ENCODE data around the gene MAP3K7.
A peak's percentile ranks its signal among the peaks of the same experiment; 100 is the strongest.

Gene MAP3K7

DNA sequence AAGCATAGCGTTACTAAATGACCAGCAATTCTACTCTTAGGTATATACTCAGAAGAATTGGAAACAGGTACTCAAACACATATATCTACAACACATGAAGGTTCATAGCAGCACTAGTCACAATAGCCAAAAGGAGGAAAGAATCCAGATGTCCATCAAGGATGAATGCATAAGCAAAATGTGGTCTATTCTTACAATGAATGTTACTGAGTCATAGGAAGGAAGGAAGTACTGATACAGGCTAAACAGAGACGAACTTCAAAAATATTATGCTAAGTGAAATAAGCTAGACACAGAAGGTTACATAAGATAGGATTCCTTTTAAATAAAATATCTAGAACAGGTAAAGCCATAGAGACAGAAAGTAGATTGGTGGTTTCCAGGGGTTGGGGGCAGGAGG is 93.5 kb downstream of the MAP3K7 start:
- no peak overlapping the region for H3K27ac Mint-ChIP-seq
- no peak overlapping the region for H3K4me3 Mint-ChIP-seq
- DNase-seq (ENCODE audit: low spot score in 2 of 2) = no peak
- no peak for ATAC-seq (ENCODE audit: low read depth)
- no peaks in the 10 kb centered on the region for H3K9me3 Mint-ChIP-seq
- H3K27me3 Mint-ChIP-seq = peaks cover 13% of the 10 kb centered on the region
- H3K4me1 Mint-ChIP-seq = no peaks in the 10 kb centered on the region
- no peaks in the 10 kb centered on the region for H3K36me3 Mint-ChIP-seq

DNA sequence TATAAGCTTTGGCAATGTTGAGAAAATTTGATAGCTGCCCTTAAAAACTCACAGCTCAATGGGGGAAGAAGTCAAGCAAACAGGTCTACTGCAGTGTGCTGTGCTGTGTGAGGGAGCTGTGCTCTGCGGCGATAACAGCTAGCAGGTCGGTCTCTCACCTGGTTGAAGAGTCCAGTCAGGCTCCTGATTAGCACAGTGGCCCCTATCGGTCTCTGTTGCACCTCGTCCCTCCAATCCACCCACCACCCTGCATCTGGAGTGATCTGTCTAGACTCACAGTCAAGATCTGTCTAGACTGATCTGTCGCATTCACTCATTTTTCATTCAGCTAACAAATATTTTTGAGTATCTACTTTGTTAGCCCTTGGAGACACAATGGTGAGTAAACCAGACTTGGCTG is 94.1 kb downstream of the MAP3K7 start:
- Mint-ChIP-seq H3K27me3 (peaks cover 13% of the 10 kb centered on the region), H3K9me3 (no peaks in the 10 kb centered on the region), H3K4me1 (no peaks in the 10 kb centered on the region), H3K36me3 (no peaks in the 10 kb centered on the region), H3K27ac (no peak overlapping the region), H3K4me3 (no peak overlapping the region)
- DNase-seq (ENCODE audit: low spot score in 2 of 2) (no peak), ATAC-seq (ENCODE audit: low read depth) (no peak)

GRCh38 chr6:90492369-90492768 is 94.5 kb downstream of the MAP3K7 start:
- no peak overlapping the region for H3K4me3 Mint-ChIP-seq
- H3K36me3 Mint-ChIP-seq = no peaks in the 10 kb centered on the region
- no peak for ATAC-seq (ENCODE audit: low read depth)
- peaks cover 11% of the 10 kb centered on the region for H3K27me3 Mint-ChIP-seq
- no peak for DNase-seq (ENCODE audit: low spot score in 2 of 2)
- no peak overlapping the region for H3K27ac Mint-ChIP-seq
- no peaks in the 10 kb centered on the region for H3K9me3 Mint-ChIP-seq
- H3K4me1 Mint-ChIP-seq = no peaks in the 10 kb centered on the region

GRCh38 chr6:90490030-90490716 is 96.7 kb downstream of the MAP3K7 start:
- Mint-ChIP-seq H3K4me1 (peaks cover 3% of the 10 kb centered on the region), H3K27me3 (peaks cover 10% of the 10 kb centered on the region), H3K27ac (no peak overlapping the region), H3K4me3 (no peak overlapping the region), H3K9me3 (peaks cover 4% of the 10 kb centered on the region), H3K36me3 (peaks cover 4% of the 10 kb centered on the region)
- ATAC-seq (ENCODE audit: low read depth) = no peak
- DNase-seq (ENCODE audit: low spot score in 2 of 2) = no peak

DNA sequence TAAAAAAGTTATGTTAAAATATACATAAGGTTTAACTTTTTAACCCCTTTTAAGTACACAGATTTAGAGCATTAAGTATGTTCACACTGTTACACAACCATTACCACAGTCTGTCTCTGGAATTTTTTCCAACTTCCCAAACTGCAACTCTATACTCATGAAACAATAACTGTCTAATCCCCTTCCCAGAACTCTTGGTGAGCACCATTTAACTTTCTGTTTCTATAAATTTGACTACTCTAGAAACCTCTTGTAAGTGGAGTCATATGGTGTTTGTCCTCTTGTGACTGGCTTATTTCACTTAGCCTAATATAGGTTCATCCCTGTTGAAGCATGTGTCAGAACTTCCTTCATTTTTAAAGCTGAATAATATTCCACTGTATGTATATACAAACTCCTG is 98.1 kb downstream of the MAP3K7 start:
- no peak for DNase-seq (ENCODE audit: low spot score in 2 of 2)
- Mint-ChIP-seq H3K27ac (no peak overlapping the region), H3K9me3 (peaks cover 4% of the 10 kb centered on the region), H3K27me3 (peaks cover 4% of the 10 kb centered on the region), H3K4me3 (no peak overlapping the region), H3K36me3 (peaks cover 4% of the 10 kb centered on the region), H3K4me1 (peaks cover 3% of the 10 kb centered on the region)
- no peak for ATAC-seq (ENCODE audit: low read depth)

DNA sequence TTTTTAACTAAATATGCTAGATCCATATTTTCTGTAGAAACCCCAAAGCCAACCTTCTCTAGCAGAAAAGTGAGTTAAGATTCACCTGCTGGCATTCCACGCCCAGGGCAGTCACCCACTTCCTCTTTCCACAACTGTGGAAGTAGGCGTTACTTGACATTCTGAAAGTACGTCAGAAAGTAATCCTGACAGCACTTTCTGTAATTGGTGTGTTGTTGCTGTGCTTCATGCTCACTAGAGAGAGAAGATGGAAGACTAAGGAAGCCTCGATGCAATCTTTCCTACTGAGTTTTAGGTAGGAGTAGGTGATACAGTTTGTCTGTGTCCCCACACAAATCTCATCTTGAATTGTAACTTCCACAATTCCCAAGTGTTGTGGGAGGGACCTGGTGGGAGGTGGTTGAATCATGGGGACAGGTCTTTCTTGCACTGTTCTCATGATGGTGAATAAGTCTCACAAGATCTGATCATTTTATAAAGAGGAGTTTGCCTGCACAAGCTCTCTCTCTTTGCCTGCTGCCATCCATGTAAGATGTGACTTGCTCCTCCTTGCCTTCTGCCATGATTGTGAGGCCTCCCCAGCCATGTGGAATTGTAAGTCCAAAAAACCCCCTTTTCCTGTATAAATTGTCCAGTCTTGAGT is 101.1 kb downstream of the MAP3K7 start:
- H3K9me3 Mint-ChIP-seq = peaks cover 4% of the 10 kb centered on the region
- H3K36me3 Mint-ChIP-seq = peaks cover 4% of the 10 kb centered on the region
- peak; percentile 99 for ATAC-seq (ENCODE audit: low read depth)
- H3K27ac Mint-ChIP-seq = peak overlapping the region; percentile 63
- peaks cover 3% of the 10 kb centered on the region for H3K4me1 Mint-ChIP-seq
- DNase-seq (ENCODE audit: low spot score in 2 of 2) = peak in 1 of 2 donors; percentile 34
- H3K4me3 Mint-ChIP-seq = no peak overlapping the region
- H3K27me3 Mint-ChIP-seq = peaks cover 1% of the 10 kb centered on the region

GRCh38 chr6:90484903-90485302 is 102.0 kb downstream of the MAP3K7 start:
- Mint-ChIP-seq H3K36me3 (peaks cover 4% of the 10 kb centered on the region), H3K27ac (no peak overlapping the region), H3K4me3 (no peak overlapping the region), H3K4me1 (peaks cover 3% of the 10 kb centered on the region), H3K27me3 (peaks cover 1% of the 10 kb centered on the region), H3K9me3 (peaks cover 4% of the 10 kb centered on the region)
- ATAC-seq (ENCODE audit: low read depth) (no peak), DNase-seq (ENCODE audit: low spot score in 2 of 2) (no peak)

DNA sequence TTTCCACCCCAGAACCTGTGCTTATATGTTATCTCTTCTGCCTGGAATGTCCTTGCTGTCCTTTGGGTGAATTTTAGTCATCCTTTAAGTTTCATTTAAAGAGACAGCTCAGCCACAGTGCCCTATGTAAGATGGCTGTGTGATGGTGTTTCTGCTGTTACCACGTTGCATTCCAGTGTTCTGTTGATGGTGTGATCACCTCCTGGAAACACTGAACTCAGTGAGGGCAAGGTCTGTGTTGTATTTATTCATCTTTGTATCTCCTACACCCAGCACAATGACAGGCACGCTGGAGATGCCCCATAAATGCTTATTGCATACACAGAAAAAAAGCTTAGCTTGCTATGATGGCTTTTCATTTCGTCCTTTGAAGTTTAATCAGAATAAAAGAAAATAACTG is 102.5 kb downstream of the MAP3K7 start:
- ATAC-seq (ENCODE audit: low read depth) = no peak

DNA sequence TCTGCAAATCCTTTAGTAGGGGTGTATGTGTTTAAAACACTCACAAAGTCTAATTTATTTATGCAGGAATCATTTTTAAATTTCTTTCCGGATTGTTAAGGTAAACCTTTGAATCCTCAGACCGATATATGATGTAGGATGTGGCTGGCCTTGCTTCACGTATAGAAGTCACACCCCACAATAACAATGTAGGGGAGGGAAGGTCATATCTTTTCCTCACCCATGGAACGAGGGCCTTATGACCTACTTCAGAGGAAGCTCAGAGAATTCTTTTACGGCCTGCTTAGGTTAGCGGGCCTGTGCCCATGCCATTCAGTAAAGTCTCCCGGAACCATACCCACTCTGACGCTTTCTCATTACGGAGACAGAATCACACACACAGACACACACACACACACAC is 102.9 kb downstream of the MAP3K7 start:
- H3K36me3 Mint-ChIP-seq = peaks cover 4% of the 10 kb centered on the region
- no peak overlapping the region for H3K27ac Mint-ChIP-seq
- DNase-seq (ENCODE audit: low spot score in 2 of 2) = no peak

More for the DNA sequence above, 102.5 kb downstream of the MAP3K7 start:
- Mint-ChIP-seq H3K27ac (no peak overlapping the region), H3K4me1 (peaks cover 3% of the 10 kb centered on the region), H3K27me3 (peaks cover 1% of the 10 kb centered on the region), H3K36me3 (peaks cover 4% of the 10 kb centered on the region), H3K4me3 (no peak overlapping the region), H3K9me3 (peaks cover 4% of the 10 kb centered on the region)
- DNase-seq (ENCODE audit: low spot score in 2 of 2) = no peak

DNA sequence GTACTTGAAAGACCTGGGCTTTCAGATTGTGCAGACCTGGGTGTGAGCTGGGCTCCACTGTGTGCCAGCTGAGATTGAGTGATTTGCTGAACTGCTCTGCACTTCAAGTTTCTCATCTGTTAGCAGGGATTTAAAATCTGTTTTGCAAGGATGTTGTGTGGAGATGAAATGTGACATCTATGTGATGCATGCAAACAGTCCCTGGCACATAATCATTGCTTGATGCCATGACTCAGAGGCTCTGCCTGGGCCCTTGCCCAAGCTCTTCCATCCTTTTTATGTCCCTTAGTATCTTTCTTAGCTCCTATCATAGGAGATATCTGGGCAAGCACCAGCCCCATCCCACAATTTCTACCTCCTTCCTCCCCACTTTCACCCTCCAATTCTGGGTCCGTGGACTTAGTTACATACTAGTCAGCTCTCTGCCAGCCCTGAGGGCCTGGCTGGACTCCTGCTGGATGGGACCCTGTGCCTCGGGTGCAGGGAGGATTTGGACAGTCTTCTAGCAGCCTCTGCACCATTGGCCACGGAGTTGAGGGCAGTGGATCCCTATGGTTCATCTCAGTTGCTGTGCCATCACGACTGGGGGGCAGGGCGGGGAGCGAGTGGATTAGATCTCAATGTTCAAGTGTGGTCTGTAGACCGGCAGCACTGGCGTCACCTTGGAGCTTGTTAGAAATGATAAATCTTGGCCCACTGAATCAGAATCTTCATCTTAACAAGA is 103.6 kb downstream of the MAP3K7 start:
- peaks cover 4% of the 10 kb centered on the region for H3K36me3 Mint-ChIP-seq
- no peak overlapping the region for H3K27ac Mint-ChIP-seq
- peaks cover 4% of the 10 kb centered on the region for H3K9me3 Mint-ChIP-seq
- no peak for DNase-seq (ENCODE audit: low spot score in 2 of 2)
- ATAC-seq (ENCODE audit: low read depth) = no peak
- H3K4me1 Mint-ChIP-seq = peaks cover 10% of the 10 kb centered on the region
- H3K27me3 Mint-ChIP-seq = peaks cover 1% of the 10 kb centered on the region
- no peak overlapping the region for H3K4me3 Mint-ChIP-seq

More for the DNA sequence above, 102.9 kb downstream of the MAP3K7 start:
- no peak for ATAC-seq (ENCODE audit: low read depth)
- peaks cover 7% of the 10 kb centered on the region for H3K4me1 Mint-ChIP-seq
- peaks cover 4% of the 10 kb centered on the region for H3K9me3 Mint-ChIP-seq
- H3K27me3 Mint-ChIP-seq = peaks cover 1% of the 10 kb centered on the region
- no peak overlapping the region for H3K4me3 Mint-ChIP-seq

- peaks cover 11% of the 10 kb centered on the region for H3K4me1 Mint-ChIP-seq
- DNase-seq (ENCODE audit: low spot score in 2 of 2) = no peak
- H3K9me3 Mint-ChIP-seq = peaks cover 1% of the 10 kb centered on the region
- no peak for ATAC-seq (ENCODE audit: low read depth)
- H3K27me3 Mint-ChIP-seq = no peaks in the 10 kb centered on the region
- H3K27ac Mint-ChIP-seq = no peak overlapping the region
- H3K36me3 Mint-ChIP-seq = peaks cover 1% of the 10 kb centered on the region
- no peak overlapping the region for H3K4me3 Mint-ChIP-seq
These were observed 106.2 kb downstream of the MAP3K7 start for GRCh38 chr6:90480666-90481065.

GRCh38 chr6:90479603-90479926 is 107.3 kb downstream of the MAP3K7 start:
- peaks cover 9% of the 10 kb centered on the region for H3K4me1 Mint-ChIP-seq
- H3K27me3 Mint-ChIP-seq = no peaks in the 10 kb centered on the region
- peak overlapping the region; percentile 91 for H3K27ac Mint-ChIP-seq
- DNase-seq (ENCODE audit: low spot score in 2 of 2) (no peak), ATAC-seq (ENCODE audit: low read depth) (no peak)
- no peaks in the 10 kb centered on the region for H3K36me3 Mint-ChIP-seq
- H3K9me3 Mint-ChIP-seq = no peaks in the 10 kb centered on the region
- no peak overlapping the region for H3K4me3 Mint-ChIP-seq

DNA sequence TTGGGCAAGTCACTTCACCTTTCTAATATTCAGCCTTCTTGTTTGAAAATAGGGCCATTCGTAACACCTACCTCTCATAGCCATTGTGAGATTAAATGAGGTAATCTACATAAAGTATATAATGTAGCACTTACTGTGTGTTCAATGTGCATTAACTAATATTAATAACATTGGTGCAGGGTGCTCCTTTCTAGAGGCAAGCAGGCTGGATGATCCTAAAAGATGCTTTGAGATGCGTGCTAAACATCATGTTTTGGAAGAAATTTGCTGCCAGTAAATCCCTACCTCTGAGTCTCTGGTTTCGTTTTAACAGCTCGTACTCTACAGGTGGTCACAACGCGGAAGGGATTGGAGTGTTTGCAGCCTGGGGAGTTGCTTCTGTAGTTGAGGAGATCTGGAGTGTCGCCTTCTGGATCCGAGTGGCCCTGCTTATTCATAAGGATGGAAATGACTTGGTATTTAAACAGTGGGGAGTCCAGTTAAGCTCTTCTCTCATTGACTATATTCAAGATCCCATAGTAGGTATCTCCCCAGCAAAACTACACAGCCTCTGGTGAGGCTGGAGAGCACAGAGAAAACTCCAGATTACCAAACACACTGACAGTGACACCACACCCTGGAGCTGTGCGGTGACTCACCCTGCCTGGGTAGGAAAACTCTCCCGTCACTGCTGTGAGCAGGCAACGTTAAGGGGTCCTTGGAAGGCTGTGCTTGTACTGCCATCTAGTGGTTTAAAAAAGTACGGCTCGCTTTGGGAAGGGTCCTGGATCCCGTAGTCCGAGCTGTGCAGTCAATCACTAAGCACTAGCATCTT is 107.9 kb downstream of the MAP3K7 start:
- Mint-ChIP-seq H3K27me3 (no peaks in the 10 kb centered on the region), H3K27ac (peak overlapping the region; percentile 91), H3K4me3 (peak overlapping the region; percentile 84), H3K36me3 (no peaks in the 10 kb centered on the region), H3K4me1 (peaks cover 9% of the 10 kb centered on the region), H3K9me3 (no peaks in the 10 kb centered on the region)
- ATAC-seq (ENCODE audit: low read depth) = peak; percentile 94
- peak; percentile 82 to 83 for DNase-seq (ENCODE audit: low spot score in 2 of 2)

GRCh38 chr6:90478278-90478677 is 108.6 kb downstream of the MAP3K7 start:
- no peak for DNase-seq (ENCODE audit: low spot score in 2 of 2)
- Mint-ChIP-seq H3K4me3 (no peak overlapping the region), H3K9me3 (no peaks in the 10 kb centered on the region), H3K4me1 (peaks cover 14% of the 10 kb centered on the region), H3K36me3 (no peaks in the 10 kb centered on the region), H3K27me3 (no peaks in the 10 kb centered on the region), H3K27ac (no peak overlapping the region)
- no peak for ATAC-seq (ENCODE audit: low read depth)
